HepG2 (cell line): ENCODE data around the gene PIR. TPM values are rescaled to one million over a fixed set of nuclear protein-coding genes. Genes with fewer than 3 reads are reported as not detected.

ENCODE experiments used
- CEBPG ChIP-seq: IDR thresholded peaks from 2 replicates; pipeline ENCODE4 v1.6.1; 2016
- CERS6 ChIP-seq: sonication (generic); formaldehyde crosslinking; IDR thresholded peaks from 2 replicates; pipeline ENCODE4 v1.5.0; 2020; ENCODE audit warnings: missing genetic modification reagents
- JUNB ChIP-seq: sonication (generic); formaldehyde crosslinking; IDR thresholded peaks from 2 replicates; pipeline ENCODE4 v1.8.0; 2022; ENCODE audit warnings: missing genetic modification reagents, mild to moderate bottlenecking, borderline replicate concordance
- MED8 ChIP-seq: sonication (generic); formaldehyde crosslinking; IDR thresholded peaks from 2 replicates; pipeline ENCODE4 v1.8.1; 2023; ENCODE audit warnings: mild to moderate bottlenecking, missing genetic modification reagents; ENCODE audit not compliant: insufficient replicate concordance
- MEIS2 ChIP-seq: sonication (generic); formaldehyde crosslinking; IDR thresholded peaks from 2 replicates; pipeline ENCODE4 v1.9.0; 2021; ENCODE audit warnings: mild to moderate bottlenecking, missing genetic modification reagents
- MIER2 ChIP-seq: IDR thresholded peaks from 2 replicates; pipeline ENCODE4 v1.6.1; 2016; ENCODE audit warnings: missing biosample characterization, missing genetic modification reagents
- MIER3 ChIP-seq: IDR thresholded peaks from 2 replicates; pipeline ENCODE4 v1.6.1; 2016; ENCODE audit warnings: missing compliant biosample characterization, borderline replicate concordance
- NFE2L2 ChIP-seq: fragments of 150-350 bp; IDR thresholded peaks from 2 replicates; pipeline ENCODE4 v1.6.1; 2014; ENCODE audit warnings: low read length
- PHF21A ChIP-seq: sonication (generic); formaldehyde crosslinking; IDR thresholded peaks from 2 replicates; pipeline ENCODE4 v1.5.0; 2020; ENCODE audit warnings: mild to moderate bottlenecking, missing genetic modification reagents
- POGZ ChIP-seq: sonication (generic); formaldehyde crosslinking; IDR thresholded peaks from 2 replicates; pipeline ENCODE4 v1.4.0; 2020; ENCODE audit warnings: mild to moderate bottlenecking, missing genetic modification reagents
- RERE ChIP-seq: IDR thresholded peaks from 2 replicates; pipeline ENCODE4 v1.6.1; 2016; ENCODE audit warnings: low read depth, missing genetic modification reagents, missing compliant biosample characterization
- TEAD3 ChIP-seq: optimal IDR thresholded peaks from 2 replicates; pipeline ENCODE3; 2016; ENCODE audit warnings: borderline replicate concordance
- TEF ChIP-seq: sonication (generic); formaldehyde crosslinking; IDR thresholded peaks from 2 replicates; pipeline ENCODE4 v1.5.0; 2020; ENCODE audit warnings: missing genetic modification reagents
- ZBTB2 ChIP-seq: sonication (generic); formaldehyde crosslinking; IDR thresholded peaks from 2 replicates; pipeline ENCODE4 v1.8.0; 2022; ENCODE audit warnings: low read depth, missing genetic modification reagents
- ZIK1 ChIP-seq: sonication (generic); formaldehyde crosslinking; IDR thresholded peaks from 2 replicates; pipeline ENCODE4 v1.5.0; 2020; ENCODE audit warnings: mild to moderate bottlenecking, low read depth, missing genetic modification reagents, borderline replicate concordance
- ZKSCAN8 ChIP-seq: IDR thresholded peaks from 2 replicates; pipeline ENCODE4 v1.6.1; 2016; ENCODE audit warnings: borderline replicate concordance, missing genetic modification reagents, missing compliant biosample characterization
- ZNF317 ChIP-seq: sonication (generic); formaldehyde crosslinking; IDR thresholded peaks from 2 replicates; pipeline ENCODE4 v1.5.0; 2020; ENCODE audit warnings: mild to moderate bottlenecking, missing genetic modification reagents
- ZNF678 ChIP-seq: sonication (generic); formaldehyde crosslinking; IDR thresholded peaks from 2 replicates; pipeline ENCODE4 v1.4.0; 2020; ENCODE audit warnings: mild to moderate bottlenecking, missing genetic modification reagents
- ZNF720 ChIP-seq: sonication (generic); formaldehyde crosslinking; IDR thresholded peaks from 2 replicates; pipeline ENCODE4 v1.4.0; 2020; ENCODE audit warnings: missing genetic modification reagents
- ZNF781 ChIP-seq: sonication (generic); formaldehyde crosslinking; IDR thresholded peaks from 2 replicates; pipeline ENCODE4 v1.5.1; 2020; ENCODE audit warnings: borderline replicate concordance, mild to moderate bottlenecking, missing genetic modification reagents; ENCODE audit errors: not compliant biosample characterization
- polyA plus RNA-seq, 8 experiments: library from polyadenylated mRNA; depleted of rRNA in 3 of 8; stranded (reverse) in 7 of 8; unstranded in 1 of 8; fragments of >200 nt; fragmentation: Illumina TruSeq in 4 of 8; extraction: Trizol in 4 of 8; gene quantifications; 2 replicates each; pipeline versions ENCODE4 v1.2.1 to v1.2.3, GENCODE V29; 2011 to 2016; ENCODE audit warnings: low read depth in 4 of 8, missing spikeins in 1 of 8, mixed read lengths in 1 of 8; ENCODE audit not compliant: insufficient read depth in 1 of 8
- total RNA-seq, 5 experiments: library from RNA; depleted of rRNA; stranded (reverse); fragments of >200 nt; fragmentation: Illumina TruSeq; extraction: Trizol; gene quantifications; 2 replicates each; pipeline ENCODE4 v1.2.3, GENCODE V29; 2016; ENCODE audit warnings: low read depth in 1 of 5

Gene PIR
- total and polyA plus RNA-seq, 2 of the 13 experiments (the other 11 are each of a cell fraction or from before 2014, with no cell fraction given), result 12.2 to 38.0 TPM

GRCh38 chrX:15493118-15493962 lies at the start of gene PIR (continued):
- no peak for TF ChIP-seq ZNF317 (CRISPR knock-in tag)
- TF ChIP-seq TEF (CRISPR knock-in tag), result no peak
- no peak for TF ChIP-seq MIER2 (CRISPR knock-in tag)
- no peak for TF ChIP-seq RERE (CRISPR knock-in tag)
- TF ChIP-seq ZNF781, result no peak
- TF ChIP-seq ZIK1, result no peak
- no peak for TF ChIP-seq CERS6 (CRISPR knock-in tag)
- no peak for TF ChIP-seq CEBPG
- TF ChIP-seq ZKSCAN8 (CRISPR knock-in tag), result no peak
- no peak for TF ChIP-seq MIER3
- TF ChIP-seq POGZ (CRISPR knock-in tag), result peak; percentile 62
- TF ChIP-seq MEIS2 (CRISPR knock-in tag), result no peak
- TF ChIP-seq TEAD3 (CRISPR knock-in tag), result no peak
- TF ChIP-seq PHF21A, result peak; percentile 48; the same call in 1 of the 2 replicates
- TF ChIP-seq ZNF678 (CRISPR knock-in tag), result no peak
- peak; percentile 98 for TF ChIP-seq NFE2L2
- no peak for TF ChIP-seq MED8 (CRISPR knock-in tag)
- TF ChIP-seq ZBTB2, result no peak
- TF ChIP-seq JUNB (CRISPR knock-in tag), result no peak
- no peak for TF ChIP-seq ZNF720 (CRISPR knock-in tag)
